Body of pancreas (tissue), 4 donors: ENCODE results near the gene ATF7IP2.

ENCODE experiments used
- CTCF ChIP-seq, 7 experiments: fragments of 450-650 bp in 4 of 7; fragments of 200-600 bp in 3 of 7; sonication (generic) in 3 of 7; IDR thresholded peaks; one replicate each; pipeline ENCODE4 v1.5.1; 2016 to 2019; ENCODE audit warnings: antibody characterized with exemption in 7 of 7
- POLR2A ChIP-seq, 3 donors: fragments of 450-650 bp; IDR thresholded peaks; one replicate each; pipeline ENCODE4 v1.6.1; 2016; ENCODE audit warnings: antibody characterized with exemption in 3 of 3, mild to moderate bottlenecking in 2 of 3

DNA sequence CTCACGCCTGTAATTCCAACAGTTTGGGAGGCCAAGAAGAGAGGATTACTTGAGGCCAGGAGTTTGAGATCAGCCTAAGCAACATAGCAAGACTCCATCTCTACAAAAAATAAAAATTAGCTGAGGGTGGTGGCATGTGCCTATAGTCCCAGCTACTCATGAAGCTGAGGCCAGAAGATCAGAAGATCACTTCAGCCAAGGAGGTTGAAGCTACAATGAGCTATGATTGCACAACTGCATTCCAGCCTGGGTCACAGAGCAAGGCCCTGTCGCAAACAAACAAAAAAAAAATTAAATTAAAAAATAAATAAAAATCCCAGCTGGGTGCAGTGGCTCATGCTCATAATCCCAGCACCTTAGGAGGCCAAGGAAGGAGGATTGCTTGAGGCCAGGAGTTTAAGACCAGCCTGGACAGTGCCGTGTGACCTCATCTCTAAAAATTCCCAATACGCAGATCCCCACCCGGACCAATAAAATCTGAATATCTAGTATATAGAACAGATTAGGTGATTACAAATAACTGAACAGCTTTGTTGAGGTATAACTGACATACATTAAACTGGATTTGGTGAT lies 18.2 kb upstream of the ATF7IP2 start:
- TF ChIP-seq CTCF (IDR thresholded peaks at IDR 0.05) (no peak), POLR2A (IDR thresholded peaks at IDR 0.05) (no peak)
